Loucy (cell line): Measurements from ENCODE around the gene PYCARD.

ENCODE experiments used
- H2AFZ ChIP-seq: fragments of 200-600 bp; sonication (generic); 2 replicates; pipeline ENCODE4 v1.6.0; 2016; ENCODE audit warnings: antibody characterized with exemption, mild to moderate bottlenecking, low read length, moderate library complexity
- H3F3A ChIP-seq: fragments of 200-600 bp; 2 replicates; pipeline ENCODE4 v1.6.0; 2016; ENCODE audit warnings: antibody characterized with exemption, low read depth, mild to moderate bottlenecking
- H3K27me3 ChIP-seq: fragments of 200-600 bp; sonication (generic); 2 replicates; pipeline ENCODE4 v1.6.1; 2014; ENCODE audit warnings: low read length, mild to moderate bottlenecking; ENCODE audit not compliant: insufficient read depth, poor library complexity, severe bottlenecking
- H3K36me3 ChIP-seq: fragments of 200-600 bp; sonication (generic); 2 replicates; pipeline ENCODE4 v1.6.1; 2016; ENCODE audit warnings: low read length; ENCODE audit not compliant: insufficient read depth
- H3K4me1 ChIP-seq: fragments of 200-600 bp; sonication (generic); 2 replicates; pipeline ENCODE4 v1.5.1; 2014; ENCODE audit warnings: low read length, mild to moderate bottlenecking; ENCODE audit not compliant: insufficient read depth, poor library complexity, severe bottlenecking
- H3K4me2 ChIP-seq: fragments of 200-600 bp; sonication (generic); 2 replicates; pipeline ENCODE4 v1.6.0; 2014; ENCODE audit warnings: antibody characterized with exemption, low read length, low read depth, mild to moderate bottlenecking; ENCODE audit not compliant: poor library complexity, severe bottlenecking
- H3K4me3 ChIP-seq: fragments of 200-600 bp; sonication (generic); 2 replicates; pipeline ENCODE4 v1.5.1; 2014; ENCODE audit warnings: low read length, mild to moderate bottlenecking, mixed read lengths; ENCODE audit not compliant: poor library complexity, severe bottlenecking
- H3K79me2 ChIP-seq: fragments of 200-600 bp; sonication (generic); 2 replicates; pipeline ENCODE4 v1.6.1; 2014; ENCODE audit warnings: low read length; ENCODE audit not compliant: insufficient read depth
- H3K9ac ChIP-seq: fragments of 200-600 bp; sonication (generic); 2 replicates; pipeline ENCODE4 v1.6.0; 2014; ENCODE audit warnings: mild to moderate bottlenecking, low read depth, low read length, moderate library complexity; ENCODE audit not compliant: poor library complexity, severe bottlenecking
- H3K9me2 ChIP-seq: fragments of 200-600 bp; sonication (generic); replicated peaks from 2 replicates; pipeline ENCODE4 v1.6.1; 2016; ENCODE audit warnings: low read depth, low read length, mixed read lengths
- H3K9me3 ChIP-seq: fragments of 200-600 bp; sonication (generic); 2 replicates; pipeline ENCODE4 v1.6.1; 2014; ENCODE audit warnings: mild to moderate bottlenecking, antibody characterized with exemption, low read length, low read depth; ENCODE audit not compliant: insufficient read depth
- H4K20me1 ChIP-seq: fragments of 200-600 bp; sonication (generic); 2 replicates; pipeline ENCODE4 v1.6.0; 2014; ENCODE audit warnings: antibody characterized with exemption, low read length, mild to moderate bottlenecking; ENCODE audit not compliant: insufficient read depth, poor library complexity, severe bottlenecking
- EZH2phosphoT487 ChIP-seq: fragments of 200-600 bp; IDR thresholded peaks from 2 replicates; pipeline ENCODE4 v1.6.1; 2018; ENCODE audit warnings: antibody characterized with exemption, mild to moderate bottlenecking, moderate library complexity, borderline replicate concordance
- TF ChIP-seq, protein P1 (sequence below): fragments of 200-600 bp; sonication (generic); conservative IDR thresholded peaks from 2 replicates; pipeline ENCODE4 v1.5.1; 2014; ENCODE audit warnings: mild to moderate bottlenecking, antibody characterized with exemption, low read length

PYCARD gene

DNA sequence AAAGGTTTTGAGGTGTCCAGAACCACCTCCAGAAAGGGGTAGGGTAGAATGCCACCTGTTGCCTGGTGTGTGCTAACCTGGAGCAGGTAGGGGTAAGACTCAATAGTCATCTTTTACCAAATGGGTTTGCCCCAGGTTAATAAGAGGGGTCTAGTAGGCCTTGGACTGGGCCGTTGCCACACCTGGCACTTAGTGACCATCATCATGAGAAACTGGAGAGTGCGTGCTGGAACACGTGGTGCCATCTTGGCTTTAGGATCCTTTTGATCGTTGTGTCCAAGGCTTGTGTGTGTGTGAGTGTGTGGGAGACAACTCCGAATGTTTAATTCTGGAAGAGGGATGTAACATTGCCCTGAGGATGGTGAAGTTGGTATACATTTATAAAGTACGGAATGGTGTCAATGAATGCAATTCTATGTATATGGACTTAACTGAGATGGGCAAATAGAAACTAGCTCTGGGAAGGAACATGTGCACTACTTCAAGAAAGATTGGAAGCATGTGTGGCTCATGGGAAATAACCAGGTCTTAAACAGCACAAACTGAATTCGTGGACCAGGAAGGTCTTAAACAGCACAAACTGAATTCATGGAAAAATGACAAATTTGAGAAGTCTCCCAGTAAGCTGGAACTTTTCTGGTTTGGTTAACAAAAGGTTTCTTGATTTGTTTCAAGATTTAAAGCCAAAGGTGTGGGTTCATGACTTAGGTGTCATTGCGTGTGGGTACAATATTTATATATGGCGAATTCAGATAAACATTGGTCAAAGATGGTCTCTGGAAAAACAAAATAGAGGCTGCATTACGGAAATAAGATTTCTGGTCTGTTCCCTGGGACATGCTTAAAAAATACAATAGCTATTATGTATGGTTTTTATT is 15.4 kb downstream of the PYCARD start:
- Histone ChIP-seq H3F3A (peaks cover 10% of the 10 kb centered on the region; the same call in 1 of the 2 replicates), H3K4me2 (peak overlapping the region; percentile 95)

DNA sequence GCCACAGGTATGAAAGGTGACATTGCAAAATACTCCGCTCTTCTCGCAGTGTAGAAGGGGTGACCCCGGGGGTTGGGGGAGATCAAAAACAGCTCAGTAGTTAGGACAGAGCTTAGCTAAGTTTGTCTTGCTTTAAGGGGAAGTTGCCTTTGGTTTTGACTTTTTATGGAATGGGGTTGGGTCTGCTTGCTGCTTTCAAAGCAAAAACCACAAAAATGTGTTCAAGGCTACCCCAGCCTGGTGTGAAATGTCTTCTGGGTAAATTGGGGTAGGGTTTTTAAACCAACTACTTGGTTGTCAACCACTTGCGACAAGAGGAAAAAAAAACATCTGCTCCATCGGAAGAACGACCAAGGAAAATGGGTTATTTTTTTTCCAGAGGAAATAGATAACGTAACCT is 16.4 kb downstream of the PYCARD start:
- peaks cover 61% of the 10 kb centered on the region for H3K4me1 ChIP-seq
- TF ChIP-seq EZH2phosphoT487: no peak
- TF ChIP-seq, protein P1, sequence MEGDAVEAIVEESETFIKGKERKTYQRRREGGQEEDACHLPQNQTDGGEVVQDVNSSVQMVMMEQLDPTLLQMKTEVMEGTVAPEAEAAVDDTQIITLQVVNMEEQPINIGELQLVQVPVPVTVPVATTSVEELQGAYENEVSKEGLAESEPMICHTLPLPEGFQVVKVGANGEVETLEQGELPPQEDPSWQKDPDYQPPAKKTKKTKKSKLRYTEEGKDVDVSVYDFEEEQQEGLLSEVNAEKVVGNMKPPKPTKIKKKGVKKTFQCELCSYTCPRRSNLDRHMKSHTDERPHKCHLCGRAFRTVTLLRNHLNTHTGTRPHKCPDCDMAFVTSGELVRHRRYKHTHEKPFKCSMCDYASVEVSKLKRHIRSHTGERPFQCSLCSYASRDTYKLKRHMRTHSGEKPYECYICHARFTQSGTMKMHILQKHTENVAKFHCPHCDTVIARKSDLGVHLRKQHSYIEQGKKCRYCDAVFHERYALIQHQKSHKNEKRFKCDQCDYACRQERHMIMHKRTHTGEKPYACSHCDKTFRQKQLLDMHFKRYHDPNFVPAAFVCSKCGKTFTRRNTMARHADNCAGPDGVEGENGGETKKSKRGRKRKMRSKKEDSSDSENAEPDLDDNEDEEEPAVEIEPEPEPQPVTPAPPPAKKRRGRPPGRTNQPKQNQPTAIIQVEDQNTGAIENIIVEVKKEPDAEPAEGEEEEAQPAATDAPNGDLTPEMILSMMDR: no peak
- peaks cover 6% of the 10 kb centered on the region; the same call in 1 of the 2 replicates for H3F3A ChIP-seq
- peaks cover 98% of the 10 kb centered on the region for H3K36me3 ChIP-seq
- no peaks in the 10 kb centered on the region for H3K9me2 ChIP-seq
- peak overlapping the region; percentile 95 for H3K4me2 ChIP-seq
- H3K9ac ChIP-seq: no peak overlapping the region
- H3K9me3 ChIP-seq: no peaks in the 10 kb centered on the region
- H3K79me2 ChIP-seq: peaks cover 100% of the 10 kb centered on the region
- H4K20me1 ChIP-seq: peaks cover 100% of the 10 kb centered on the region
- peaks cover 6% of the 10 kb centered on the region for H3K27me3 ChIP-seq
- H3K4me3 ChIP-seq: peak overlapping the region; percentile 65
- H2AFZ ChIP-seq: no peak overlapping the region

More for the DNA sequence above, 15.4 kb downstream of the PYCARD start:
- H3K9me2 ChIP-seq: no peaks in the 10 kb centered on the region
- H3K4me3 ChIP-seq: peak overlapping the region; percentile 65
- H4K20me1 ChIP-seq: peaks cover 99% of the 10 kb centered on the region
- peaks cover 100% of the 10 kb centered on the region for H3K36me3 ChIP-seq
- no peaks in the 10 kb centered on the region for H3K27me3 ChIP-seq
- TF ChIP-seq, protein P1: no peak
- TF ChIP-seq EZH2phosphoT487: no peak
- no peaks in the 10 kb centered on the region for H3K9me3 ChIP-seq
- peaks cover 54% of the 10 kb centered on the region for H3K4me1 ChIP-seq
- H3K9ac ChIP-seq: no peak overlapping the region
- H2AFZ ChIP-seq: no peak overlapping the region
- peaks cover 100% of the 10 kb centered on the region for H3K79me2 ChIP-seq

DNA sequence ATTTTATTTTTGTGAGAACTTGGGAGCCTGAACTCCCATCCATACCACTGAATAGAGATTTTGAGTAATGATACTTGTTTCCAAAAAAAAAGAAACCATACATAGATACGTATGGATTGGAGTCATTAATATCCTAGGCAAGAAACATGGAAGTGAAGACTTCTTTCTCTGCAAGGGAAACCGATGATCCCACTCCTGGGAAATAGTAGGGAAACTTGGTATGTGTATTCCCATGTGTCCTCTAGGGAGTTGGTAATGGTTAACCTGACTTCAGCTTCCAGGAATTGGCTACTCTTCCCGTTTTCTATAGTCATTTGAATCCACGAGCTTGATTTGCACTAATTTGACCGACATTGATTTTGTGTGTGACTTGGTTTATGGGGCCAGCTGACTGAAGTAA is 17.2 kb downstream of the PYCARD start:
- H3K9ac ChIP-seq: no peak overlapping the region
- peak overlapping the region; percentile 95 for H3K4me2 ChIP-seq
- H3K27me3 ChIP-seq: peaks cover 11% of the 10 kb centered on the region
- TF ChIP-seq, protein P1: no peak
- TF ChIP-seq EZH2phosphoT487: no peak
- H3F3A ChIP-seq: 0 out of 2 replicates have a peak, but pooled peaks cover 5% of the 10 kb centered on the region
- H3K79me2 ChIP-seq: peaks cover 100% of the 10 kb centered on the region
- H3K4me3 ChIP-seq: peak overlapping the region; percentile 65
- peaks cover 91% of the 10 kb centered on the region for H3K36me3 ChIP-seq
- H3K9me2 ChIP-seq: no peaks in the 10 kb centered on the region
- peaks cover 97% of the 10 kb centered on the region for H4K20me1 ChIP-seq
- H3K9me3 ChIP-seq: no peaks in the 10 kb centered on the region
- no peak overlapping the region for H2AFZ ChIP-seq
- H3K4me1 ChIP-seq: peaks cover 62% of the 10 kb centered on the region
